Heart left ventricle (tissue), 13 donors: ENCODE data around the gene ATP2A1.

ENCODE experiments used
- POLR2A ChIP-seq, 2 donors: fragments of 450-650 bp; IDR thresholded peaks; one replicate each; pipeline ENCODE4 v1.6.1; 2017; ENCODE audit warnings: antibody characterized with exemption in 2 of 2, mild to moderate bottlenecking in 2 of 2, moderate library complexity in 2 of 2
- TF ChIP-seq, protein P1 (sequence below), 12 donors: fragments of 200-600 bp; sonication (generic) in 4 of 12; IDR thresholded peaks; one replicate each; pipeline versions ENCODE4 v1.5.0 to v1.8.0; 2018 to 2022; ENCODE audit warnings: antibody characterized with exemption in 12 of 12, mild to moderate bottlenecking in 5 of 12
- donor health status: ischemic (EF 13 %, LVEDD 7.1; RV severe dilation, severe dysfunction).
- donor health status: DM: no; HTN: yes; CAD: no.
- donor health status: DM: no; HTN: no; CAD: no.
- donor health status: ischemic (EF 25% LVEDD 6.9; RV normal size, moderate dysfunction).
- donor health status: ischemic (EF 25% LVEDD 5.7; RV mildly dilated, moderate dysfunction).
- donor health status: ischemic (EF 35%, LVEDD 5.7; RV mildly dilated, moderate dysfunction).
- donor health status: nonischemic (EF 11% LVEDD 7.7; RV severe dilation, severe dysfunction).
- donor health status: DM: yes; HTN: yes; CAD: no.
- donor health status: PGD.
- donor health status: ischemic (EF 29% LVEDD 5.4; RV normal size, mild dysfunction).
- donor health status: nonischemic (EF 23%, LVEDD 6.1; RV moderate dilation, normal function).

DNA sequence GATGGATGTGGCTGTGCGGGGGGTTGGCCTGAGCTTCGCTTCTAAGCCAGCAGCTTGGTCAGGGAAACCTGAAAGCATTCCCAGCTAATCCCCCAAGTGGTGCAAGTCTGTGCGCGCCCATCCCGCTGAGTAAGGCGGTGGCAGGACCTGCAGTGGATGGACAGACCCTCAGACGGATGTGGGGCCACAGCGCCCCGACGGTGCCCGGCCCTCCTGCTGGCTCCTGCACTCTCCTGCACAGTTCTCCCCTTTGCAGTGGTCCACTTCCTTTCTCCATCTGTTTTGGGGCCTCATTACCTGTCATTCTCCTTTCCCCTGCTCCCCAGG is 2.3 kb downstream of the ATP2A1 start:
- TF ChIP-seq, protein P1, sequence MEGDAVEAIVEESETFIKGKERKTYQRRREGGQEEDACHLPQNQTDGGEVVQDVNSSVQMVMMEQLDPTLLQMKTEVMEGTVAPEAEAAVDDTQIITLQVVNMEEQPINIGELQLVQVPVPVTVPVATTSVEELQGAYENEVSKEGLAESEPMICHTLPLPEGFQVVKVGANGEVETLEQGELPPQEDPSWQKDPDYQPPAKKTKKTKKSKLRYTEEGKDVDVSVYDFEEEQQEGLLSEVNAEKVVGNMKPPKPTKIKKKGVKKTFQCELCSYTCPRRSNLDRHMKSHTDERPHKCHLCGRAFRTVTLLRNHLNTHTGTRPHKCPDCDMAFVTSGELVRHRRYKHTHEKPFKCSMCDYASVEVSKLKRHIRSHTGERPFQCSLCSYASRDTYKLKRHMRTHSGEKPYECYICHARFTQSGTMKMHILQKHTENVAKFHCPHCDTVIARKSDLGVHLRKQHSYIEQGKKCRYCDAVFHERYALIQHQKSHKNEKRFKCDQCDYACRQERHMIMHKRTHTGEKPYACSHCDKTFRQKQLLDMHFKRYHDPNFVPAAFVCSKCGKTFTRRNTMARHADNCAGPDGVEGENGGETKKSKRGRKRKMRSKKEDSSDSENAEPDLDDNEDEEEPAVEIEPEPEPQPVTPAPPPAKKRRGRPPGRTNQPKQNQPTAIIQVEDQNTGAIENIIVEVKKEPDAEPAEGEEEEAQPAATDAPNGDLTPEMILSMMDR (IDR thresholded peaks at IDR 0.05), result no peak
- TF ChIP-seq POLR2A (IDR thresholded peaks at IDR 0.05), result no peak
